H1 (cell line): Measurements from ENCODE around the gene INTS1. TPM values are rescaled to one million over a fixed set of nuclear protein-coding genes. Genes with fewer than 3 reads are reported as not detected.

Experiments used
- CTCF ChIA-PET: fragments of 300-600 bp; sonication (Branson Sonifier 250); formaldehyde crosslinking; loops from one replicate; lab custom pipeline; 2021; ENCODE audit not compliant: partially characterized antibody; lab: Charles Lee
- POLR2A ChIA-PET: fragments of 300-600 bp; sonication (Branson Sonifier 250); formaldehyde crosslinking; loops from one replicate; lab custom pipeline; 2021; ENCODE audit warnings: inconsistent platforms; ENCODE audit not compliant: partially characterized antibody; lab: Charles Lee
- DNase-seq, 2 experiments: peaks; one replicate each; pipeline versions ENCODE4 v3.0.0 to v3.0.0-alpha.2; 2010 to 2022; ENCODE audit warnings: low spot score in 2 of 2, low read depth in 1 of 2, mixed read lengths in 1 of 2
- FAIRE-seq: peaks from 2 replicates; lab custom pipeline; 2011; peaks lifted over from hg19 to GRCh38; lab: Jason Lieb, UNC
- H2AFZ ChIP-seq: 2 replicates; pipeline ENCODE4 v1.8.1; 2012; ENCODE audit warnings: low read length, inconsistent platforms
- H2AK5ac ChIP-seq: 2 replicates; pipeline ENCODE4 v1.6.1; 2013; ENCODE audit warnings: low read depth, low read length
- H2BK120ac ChIP-seq: replicated peaks from 2 replicates; pipeline ENCODE3; 2013; ENCODE audit warnings: low read depth, low read length, inconsistent platforms
- H2BK12ac ChIP-seq: 2 replicates; pipeline ENCODE4 v1.6.1; 2013; ENCODE audit warnings: low read depth, low read length
- H2BK15ac ChIP-seq: 2 replicates; pipeline ENCODE4 v1.6.1; 2013; ENCODE audit warnings: low read length
- H2BK20ac ChIP-seq: 2 replicates; pipeline ENCODE4 v1.6.1; 2013; ENCODE audit warnings: low read length
- H2BK5ac ChIP-seq: 2 replicates; pipeline ENCODE4 v1.6.1; 2013; ENCODE audit warnings: low read depth, low read length
- H3K14ac ChIP-seq: 2 replicates; pipeline ENCODE4 v1.6.1; 2013; ENCODE audit warnings: inconsistent platforms; ENCODE audit not compliant: insufficient read length
- H3K18ac ChIP-seq: 2 replicates; pipeline ENCODE4 v1.6.1; 2013; ENCODE audit warnings: low read length; ENCODE audit errors: extremely low read depth
- H3K23ac ChIP-seq: 2 replicates; pipeline ENCODE4 v1.6.1; 2013; ENCODE audit warnings: inconsistent platforms; ENCODE audit not compliant: insufficient read length
- H3K23me2 ChIP-seq: 2 replicates; pipeline ENCODE4 v1.6.1; 2013; ENCODE audit warnings: low read depth, low read length
- H3K27ac ChIP-seq: 2 replicates; pipeline ENCODE4 v1.6.1; 2011; ENCODE audit warnings: low read depth, low read length, inconsistent platforms
- H3K27me3 ChIP-seq, 4 experiments: replicated peaks in 1 of 4; 1 replicate in 1 of 4; 2 replicates in 3 of 4; pipeline versions ENCODE4 v1.6.1 to v1.8.1; 2011 to 2013; ENCODE audit warnings: low read length in 3 of 4, mild to moderate bottlenecking in 3 of 4, inconsistent platforms in 2 of 4, mixed read lengths in 2 of 4, moderate library complexity in 1 of 4; ENCODE audit not compliant: control insufficient read depth in 3 of 4, insufficient read depth in 3 of 4; ENCODE audit errors: extremely low read depth in 1 of 4
- H3K36me3 ChIP-seq, 4 experiments: 2 replicates each; pipeline versions ENCODE4 v1.6.1 to v1.8.1; 2011 to 2013; ENCODE audit warnings: mild to moderate bottlenecking in 4 of 4, low read length in 3 of 4, moderate library complexity in 2 of 4, control low read depth in 1 of 4, inconsistent platforms in 1 of 4; ENCODE audit not compliant: insufficient read depth in 4 of 4, control insufficient read depth in 2 of 4
- H3K4ac ChIP-seq: replicated peaks from 2 replicates; pipeline ENCODE3; 2013; ENCODE audit warnings: low read length, low read depth, mixed read lengths, inconsistent platforms; ENCODE audit not compliant: insufficient read length
- H3K4me1 ChIP-seq, 4 experiments: replicated peaks in 1 of 4; 1 replicate in 1 of 4; 2 replicates in 3 of 4; pipeline versions ENCODE4 v1.6.1 to v1.8.1; 2011 to 2013; ENCODE audit warnings: low read length in 3 of 4, inconsistent platforms in 2 of 4, mixed read lengths in 1 of 4; ENCODE audit not compliant: insufficient read depth in 4 of 4, control insufficient read depth in 3 of 4
- H3K4me2 ChIP-seq, 2 experiments: 2 replicates each; pipeline versions ENCODE4 v1.6.1 to v1.8.1; 2011 to 2013; ENCODE audit warnings: low read depth in 2 of 2, low read length in 2 of 2, control low read depth in 1 of 2, inconsistent platforms in 1 of 2, mild to moderate bottlenecking in 1 of 2; ENCODE audit not compliant: insufficient read depth in 1 of 2
- H3K4me3 ChIP-seq, 4 experiments: fragments of 200-600, 300-600 bp in 1 of 4; sonication (generic), shearing (Covaris generic), sonication (Bioruptor Twin) in 1 of 4; 2 replicates each; pipeline versions ENCODE4 v1.5.1 to v1.8.1; 2011 to 2016; ENCODE audit warnings: low read length in 4 of 4, low read depth in 3 of 4, control low read depth in 2 of 4, inconsistent platforms in 2 of 4, mild to moderate bottlenecking in 2 of 4, mixed read lengths in 1 of 4, moderate library complexity in 1 of 4; ENCODE audit not compliant: insufficient read depth in 2 of 4; ENCODE audit errors: extremely low read depth in 1 of 4
- H3K56ac ChIP-seq: replicated peaks from 2 replicates; pipeline ENCODE3; 2013; ENCODE audit warnings: low read depth, mild to moderate bottlenecking, mixed read lengths, low read length, inconsistent platforms; ENCODE audit not compliant: insufficient read length
- H3K79me1 ChIP-seq: 2 replicates; pipeline ENCODE4 v1.6.1; 2013; ENCODE audit warnings: low read depth, low read length, control low read depth
- H3K79me2 ChIP-seq, 2 experiments: 2 replicates each; pipeline versions ENCODE4 v1.6.1 to v1.8.1; 2012 to 2013; ENCODE audit warnings: low read length in 2 of 2, mild to moderate bottlenecking in 2 of 2, inconsistent platforms in 1 of 2; ENCODE audit not compliant: insufficient read depth in 2 of 2, control insufficient read depth in 1 of 2
- H3K9ac ChIP-seq, 4 experiments: replicated peaks in 1 of 4; 1 replicate in 1 of 4; 2 replicates in 3 of 4; pipeline versions ENCODE4 v1.6.1 to v1.8.1; 2011 to 2013; ENCODE audit warnings: low read depth in 3 of 4, low read length in 3 of 4, control low read depth in 2 of 4, mild to moderate bottlenecking in 2 of 4, moderate library complexity in 2 of 4, inconsistent platforms in 1 of 4; ENCODE audit errors: extremely low read depth in 1 of 4
- H3K9me3 ChIP-seq, 2 experiments: 2 replicates each; pipeline versions ENCODE4 v1.6.1 to v1.8.1; 2012 to 2013; ENCODE audit warnings: mild to moderate bottlenecking in 2 of 2, moderate library complexity in 2 of 2, control low read depth in 1 of 2, inconsistent platforms in 1 of 2, low read depth in 1 of 2, low read length in 1 of 2, mixed read lengths in 1 of 2; ENCODE audit not compliant: insufficient read depth in 2 of 2
- H4K20me1 ChIP-seq, 2 experiments: replicated peaks in 1 of 2; 2 replicates each; pipeline versions ENCODE3 to v1.8.1; 2011 to 2013; ENCODE audit warnings: inconsistent platforms in 2 of 2, low read length in 2 of 2, mild to moderate bottlenecking in 1 of 2; ENCODE audit not compliant: insufficient read depth in 2 of 2, control insufficient read depth in 1 of 2
- H4K5ac ChIP-seq: 2 replicates; pipeline ENCODE4 v1.6.1; 2013; ENCODE audit warnings: low read length, low read depth, mixed read lengths, inconsistent platforms; ENCODE audit not compliant: insufficient read length
- H4K8ac ChIP-seq: 2 replicates; pipeline ENCODE4 v1.8.0; 2013; ENCODE audit warnings: mild to moderate bottlenecking, moderate library complexity, low read length, inconsistent platforms; ENCODE audit not compliant: insufficient read depth; ENCODE audit errors: extremely low read depth
- H4K91ac ChIP-seq: replicated peaks from 2 replicates; pipeline ENCODE3; 2013; ENCODE audit warnings: low read length, mixed read lengths, inconsistent platforms; ENCODE audit not compliant: insufficient read length
- CHD2 ChIP-seq: IDR thresholded peaks from 2 replicates; pipeline ENCODE4 v1.6.1; 2012; ENCODE audit warnings: low read length, improper control_type of control experiment
- EP300 ChIP-seq, 2 experiments: IDR thresholded peaks; 1 replicate in 1 of 2; 2 replicates in 1 of 2; pipeline ENCODE4 v1.6.1; 2011 to 2012; ENCODE audit warnings: low read depth in 2 of 2, low read length in 2 of 2, mild to moderate bottlenecking in 2 of 2, borderline replicate concordance in 1 of 2, inconsistent platforms in 1 of 2, moderate library complexity in 1 of 2
- GABPA ChIP-seq: IDR thresholded peaks from 2 replicates; pipeline ENCODE4 v1.6.1; 2011; ENCODE audit warnings: mild to moderate bottlenecking, low read length, moderate library complexity, borderline replicate concordance; ENCODE audit not compliant: insufficient read depth
- JUN ChIP-seq: IDR thresholded peaks from 2 replicates; pipeline ENCODE4 v1.6.1; 2011; ENCODE audit warnings: low read depth, mild to moderate bottlenecking, improper control_type of control experiment, low read length
- RAD21 ChIP-seq, 2 experiments: IDR thresholded peaks in 1 of 2; conservative IDR thresholded peaks in 1 of 2; 2 replicates each; pipeline ENCODE4 v1.6.1; 2011; ENCODE audit warnings: low read depth in 2 of 2, low read length in 2 of 2, improper control_type of control experiment in 1 of 2, inconsistent platforms in 1 of 2, mild to moderate bottlenecking in 1 of 2, moderate library complexity in 1 of 2
- SP4 ChIP-seq: IDR thresholded peaks from 2 replicates; pipeline ENCODE4 v1.6.1; 2012; ENCODE audit warnings: low read length, inconsistent platforms
- SRF ChIP-seq: IDR thresholded peaks from 2 replicates; pipeline ENCODE4 v1.6.1; 2011; ENCODE audit warnings: mild to moderate bottlenecking, low read depth, low read length, moderate library complexity
- WGBS, 2 experiments: shearing (Covaris generic) in 1 of 2; methylation state at CpG; one replicate each; pipeline versions ENCODE4 v1.1.6 to v1.1.7; 2013 to 2015; ENCODE audit warnings: low lambda C conversion rate in 2 of 2, mixed read lengths in 2 of 2, inconsistent platforms in 1 of 2, low coverage in 1 of 2, missing lambda C conversion rate in 1 of 2; ENCODE audit not compliant: insufficient replicate concordance in 2 of 2, insufficient coverage in 1 of 2, insufficient read length in 1 of 2; ENCODE audit errors: extremely low coverage in 1 of 2, missing lambda C conversion rate in 1 of 2; 5-methylcytosine and 5-hydroxymethylcytosine counted together
- polyA plus RNA-seq, 7 experiments: library from polyadenylated mRNA; depleted of rRNA in 3 of 7; stranded (reverse) in 5 of 7; unstranded in 2 of 7; fragments of >200 nt in 5 of 7; fragments of 200-250 nt in 2 of 7; gene quantifications; 1 replicate in 5 of 7; 2 replicates in 1 of 7; 4 replicates in 1 of 7; pipeline versions ENCODE4 v1.2.1 to v1.2.3, GENCODE V29; 2011 to 2013; ENCODE audit warnings: missing spikeins in 2 of 7, mixed read lengths in 2 of 7
- total RNA-seq: library from RNA; stranded (reverse); fragmentation: NEBNext Ultra II Directional; extraction: Animal tissue kit (Norgen Biotek cat#: 25700); gene quantifications from 2 replicates; pipeline ENCODE4 v1.2.1, GENCODE V29; 2021

Gene INTS1
- total and polyA plus RNA-seq, 2 of the 8 experiments (the other 6 are each of a cell fraction or from before 2014, with no cell fraction given): 76.9 to 104 TPM

GRCh38 chr7:1438821-1439220 is 65.4 kb downstream of the INTS1 start:
- Histone ChIP-seq H4K5ac (no peak overlapping the region), H2BK15ac (no peak overlapping the region), H4K8ac (no peak overlapping the region), H3K79me2 (peaks cover 0 to 3% of the 10 kb centered on the region in 2 experiments; a peak in 1 of 4 replicates), H3K27ac (no peak overlapping the region), H3K36me3 (no peaks in the 10 kb centered on the region), H3K23me2 (no peaks in the 10 kb centered on the region), H4K20me1 (peaks cover 0 to 6% of the 10 kb centered on the region in 2 experiments), H2BK20ac (no peak overlapping the region), H3K79me1 (no peaks in the 10 kb centered on the region), H3K4ac (no peak overlapping the region), H2AK5ac (no peak overlapping the region), H2BK120ac (no peak overlapping the region), H2BK12ac (no peak overlapping the region), H3K4me3 (no peak overlapping the region), H3K4me1 (no peaks in the 10 kb centered on the region), H3K14ac (no peak overlapping the region), H3K9me3 (peaks cover 0 to 3% of the 10 kb centered on the region in 2 experiments; a peak in 1 of 4 replicates), H2AFZ (no peak overlapping the region), H2BK5ac (peak overlapping the region; percentile 12; the same call in 1 of the 2 replicates), H3K23ac (no peak overlapping the region), H3K56ac (no peak overlapping the region), H3K4me2 (no peak overlapping the region), H3K27me3 (no peaks in the 10 kb centered on the region), H3K9ac (no peak overlapping the region), H3K18ac (no peak overlapping the region), H4K91ac (no peak overlapping the region)
- CTCF ChIA-PET: interaction anchor here (1.0 to 1.7 kb wide), 3 partner anchors 11 to 19 kb away, joined by 3 to 5 read pairs (median 4); no protein-coding TSS in a partner anchor
- POLR2A ChIA-PET: no interaction called here
- DNase-seq (no peak), FAIRE-seq (no peak)
- TF ChIP-seq EP300 (IDR thresholded peaks at IDR 0.05; ENCODE audit: borderline replicate concordance in 1 of 2, low read depth in 2 of 2, low read length in 2 of 2) (no peak), SRF (no peak), RAD21 (IDR thresholded peaks at IDR 0.05 in 1 of 2, conservative IDR thresholded peaks at IDR 0.05 in 1 of 2; ENCODE audit: low read depth in 2 of 2, low read length in 2 of 2) (no peak), JUN (no peak), SP4 (no peak), CHD2 (no peak), GABPA (no peak)
- WGBS, 2 experiments: 86% methylated on average over 8 of the region's 15 CpGs; no CpG with 5 or more reads in 1 of the 2 experiments
